NCI-H524 (cell line): ENCODE data around the gene LIG3.
A peak's percentile ranks its signal among the peaks of the same experiment; 100 is the strongest.
"Not testable (repeated sequence)": the region's sequence is repeated elsewhere in the genome, so short reads cannot be mapped to it uniquely, and the experiment has no call there.

Source experiments
- DNase-seq, 2 experiments: peaks; one replicate each; lab custom pipeline; 2025; lab: John Stamatoyannopoulos, UW

Gene LIG3

GRCh38 chr17:34999456-34999855, 19.1 kb downstream of the LIG3 start:
- DNase-seq: peak; percentile 23 to 73

- DNase-seq: not testable (repeated sequence)
Observed at GRCh38 chr17:35000965-35001364, 20.7 kb downstream of the LIG3 start.

GRCh38 chr17:35001549-35001948, 21.2 kb downstream of the LIG3 start:
- no peak for DNase-seq

- no peak for DNase-seq
Observed at GRCh38 chr17:35002876-35003551, 22.7 kb downstream of the LIG3 start.

- no peak for DNase-seq
Observed at GRCh38 chr17:35003778-35004177, 23.5 kb downstream of the LIG3 start.

- no peak for DNase-seq
Observed at GRCh38 chr17:35006345-35006744, 26.0 kb downstream of the LIG3 start.

- DNase-seq: no peak
Observed at GRCh38 chr17:35006961-35007360, 26.6 kb downstream of the LIG3 start.

- DNase-seq: no peak
Observed at GRCh38 chr17:35010093-35010492, 29.8 kb downstream of the LIG3 start.

- DNase-seq: peak; percentile 9 to 69
Observed at GRCh38 chr17:35011671-35012216, 31.4 kb downstream of the LIG3 start.

- no peak for DNase-seq
Observed at GRCh38 chr17:35016369-35016768, 36.1 kb downstream of the LIG3 start.

GRCh38 chr17:35017021-35017420, 36.7 kb downstream of the LIG3 start:
- DNase-seq: no peak

GRCh38 chr17:35018814-35019213, 38.5 kb downstream of the LIG3 start:
- no peak for DNase-seq

- no peak for DNase-seq
Observed at GRCh38 chr17:35019386-35020179, 39.3 kb downstream of the LIG3 start.

GRCh38 chr17:35021520-35022380, 41.4 kb downstream of the LIG3 start:
- DNase-seq: no peak

- DNase-seq: no peak
Observed at GRCh38 chr17:35022536-35023063, 42.3 kb downstream of the LIG3 start.

- no peak for DNase-seq
Observed at GRCh38 chr17:35023538-35023937, 43.2 kb downstream of the LIG3 start.

- DNase-seq: no peak
Observed at GRCh38 chr17:35025541-35025940, 45.2 kb downstream of the LIG3 start.

- not testable (repeated sequence) for DNase-seq
Observed at GRCh38 chr17:35028097-35028496, 47.8 kb downstream of the LIG3 start.

GRCh38 chr17:35028531-35029262, 48.4 kb downstream of the LIG3 start:
- no peak for DNase-seq

GRCh38 chr17:35030780-35031179, 50.5 kb downstream of the LIG3 start:
- no peak for DNase-seq

GRCh38 chr17:35038453-35038852, 58.1 kb downstream of the LIG3 start:
- DNase-seq: no peak
